Endothelial cell of umbilical vein (primary cell): ENCODE results near the gene NFATC3. TPM values are rescaled to one million over a fixed set of nuclear protein-coding genes. Genes with fewer than 3 reads are reported as not detected.

Experiments used
- BruUV-seq: library from RNA; stranded (reverse); fragments of 400-500 nt; replicated peaks from 2 replicates; lab custom pipeline; 2021; lab: Mats Ljungman, UMichigan
- CTCF ChIA-PET: fragments of 300-600, 350-600 bp; sonication (Branson Sonifier 250); formaldehyde crosslinking; loops from one replicate; lab custom pipeline; 2021; ENCODE audit warnings: antibody characterized with exemption, inconsistent platforms; lab: Charles Lee
- POLR2A ChIA-PET: fragments of 300-600, 350-600 bp; sonication (Branson Sonifier 250); formaldehyde crosslinking; loops from one replicate; lab custom pipeline; 2021; ENCODE audit warnings: antibody characterized with exemption, inconsistent platforms; lab: Charles Lee
- DNase-seq: peaks from one replicate; pipeline ENCODE4 v3.0.0-alpha.2; 2011; ENCODE audit warnings: low read depth, low spot score
- FAIRE-seq: peaks from 2 replicates; lab custom pipeline; 2011; peaks lifted over from hg19 to GRCh38; lab: Jason Lieb, UNC
- H2AFZ ChIP-seq: 2 replicates; pipeline ENCODE4 v1.6.0; 2012; ENCODE audit warnings: low read depth, low read length, control low read depth, inconsistent platforms
- H3K27ac ChIP-seq: 2 replicates; pipeline ENCODE4 v1.5.1; 2011; ENCODE audit warnings: low read depth, mild to moderate bottlenecking, control low read depth, low read length, moderate library complexity; ENCODE audit not compliant: insufficient read depth
- H3K27me3 ChIP-seq, 2 experiments: 2 replicates each; pipeline versions ENCODE4 v1.6.0 to v1.6.1; 2011; ENCODE audit warnings: low read length in 2 of 2, mixed read lengths in 1 of 2; ENCODE audit not compliant: control insufficient read depth in 2 of 2, insufficient read depth in 2 of 2
- H3K36me3 ChIP-seq, 2 experiments: 2 replicates in 1 of 2; 3 replicates in 1 of 2; pipeline ENCODE4 v1.5.1; 2011; ENCODE audit warnings: low read length in 2 of 2, mild to moderate bottlenecking in 1 of 2, moderate library complexity in 1 of 2; ENCODE audit not compliant: control insufficient read depth in 2 of 2, insufficient read depth in 2 of 2; ENCODE audit errors: extremely low read depth in 1 of 2
- H3K4me1 ChIP-seq: 3 replicates; pipeline ENCODE4 v1.5.1; 2011; ENCODE audit warnings: mild to moderate bottlenecking, low read length; ENCODE audit not compliant: control insufficient read depth, insufficient read depth; ENCODE audit errors: extremely low read depth
- H3K4me2 ChIP-seq: 2 replicates; pipeline ENCODE4 v1.6.1; 2011; ENCODE audit warnings: low read length, control low read depth, mixed read lengths; ENCODE audit not compliant: insufficient read depth
- H3K4me3 ChIP-seq, 3 experiments: fragments of 200-600 bp in 1 of 3; sonication (generic), shearing (Covaris generic) in 1 of 3; replicated peaks in 1 of 3; 2 replicates each; pipeline ENCODE4 v1.5.1; 2011 to 2016; ENCODE audit warnings: control low read depth in 3 of 3, low read length in 3 of 3, mild to moderate bottlenecking in 2 of 3, inconsistent platforms in 1 of 3, low read depth in 1 of 3, moderate library complexity in 1 of 3; ENCODE audit not compliant: insufficient read depth in 1 of 3
- H3K79me2 ChIP-seq: 2 replicates; pipeline ENCODE4 v1.6.0; 2012; ENCODE audit warnings: low read length, inconsistent platforms; ENCODE audit not compliant: control insufficient read depth, insufficient read depth
- H3K9ac ChIP-seq: replicated peaks from 2 replicates; pipeline ENCODE3; 2011; ENCODE audit warnings: low read length, control low read depth; ENCODE audit not compliant: insufficient read depth; ENCODE audit errors: extremely low read depth
- H3K9me1 ChIP-seq: replicated peaks from 3 replicates; pipeline ENCODE4 v1.6.0; 2011; ENCODE audit warnings: mild to moderate bottlenecking, low read length; ENCODE audit not compliant: control insufficient read depth, insufficient read depth; ENCODE audit errors: extremely low read depth
- H3K9me3 ChIP-seq: replicated peaks from 2 replicates; pipeline ENCODE4 v1.5.1; 2012; ENCODE audit warnings: low read length, inconsistent platforms; ENCODE audit not compliant: control insufficient read depth, insufficient read depth
- H4K20me1 ChIP-seq: replicated peaks from 2 replicates; pipeline ENCODE3; 2011; ENCODE audit warnings: mild to moderate bottlenecking, low read length; ENCODE audit not compliant: control insufficient read depth, insufficient read depth; ENCODE audit errors: extremely low read depth
- FOS ChIP-seq: IDR thresholded peaks from 2 replicates; pipeline ENCODE4 v1.6.1; 2011; ENCODE audit warnings: mild to moderate bottlenecking, low read length, moderate library complexity, borderline replicate concordance; ENCODE audit not compliant: insufficient read depth
- GATA2 ChIP-seq: IDR thresholded peaks from 2 replicates; pipeline ENCODE4 v1.7.0; 2011; ENCODE audit warnings: low read depth, mild to moderate bottlenecking, moderate library complexity, mixed read lengths, low read length; ENCODE audit not compliant: insufficient read length, insufficient read depth
- JUN ChIP-seq: IDR thresholded peaks from 2 replicates; pipeline ENCODE4 v1.6.1; 2011; ENCODE audit warnings: borderline replicate concordance, low read depth; ENCODE audit not compliant: insufficient read length, insufficient read depth
- POLR2A ChIP-seq: IDR thresholded peaks from 2 replicates; pipeline ENCODE4 v1.6.1; 2012; ENCODE audit warnings: low read depth, mild to moderate bottlenecking, control low read depth, low read length
- POLR2AphosphoS5 ChIP-seq: IDR thresholded peaks from 2 replicates; pipeline ENCODE4 v1.6.1; 2012; ENCODE audit warnings: low read depth, mild to moderate bottlenecking, control low read depth, low read length, moderate library complexity; ENCODE audit not compliant: insufficient read depth
- dilution Hi-C: fragments of 300-500 bp; cut with MboI; formaldehyde crosslinking; loops from one replicate; pipeline ENCODE4 v1.15.0; 2019; ENCODE audit warnings: low sequenced_read_pairs; ENCODE audit not compliant: extremely low pct_ligation_motif_present
- intact Hi-C: fragments of 100-400 bp; cut with micrococcal nuclease; formaldehyde crosslinking; loops from one replicate; pipeline ENCODE4 v1.10.0; 2022
- polyA plus RNA-seq, 4 experiments: library from polyadenylated mRNA; depleted of rRNA in 3 of 4; stranded (reverse) in 3 of 4; unstranded in 1 of 4; fragments of >200 nt; gene quantifications; 2 replicates each; pipeline versions ENCODE4 v1.2.1 to v1.2.3, GENCODE V29; 2011 to 2012; ENCODE audit warnings: missing spikeins in 1 of 4
- total RNA-seq: library from RNA; stranded (reverse); gene quantifications from 2 replicates; pipeline ENCODE4 v1.2.3, GENCODE V29; 2021
- TF ChIP-seq, protein P1 (sequence below), 2 donors: IDR thresholded peaks; 1 replicate in 1 of 2; 2 replicates in 1 of 2; pipeline ENCODE4 v1.5.1; 2011; ENCODE audit warnings: low read length in 2 of 2, mild to moderate bottlenecking in 2 of 2, moderate library complexity in 2 of 2, control low read depth in 1 of 2, inconsistent platforms in 1 of 2, low read depth in 1 of 2; ENCODE audit not compliant: insufficient read depth in 1 of 2; ENCODE audit errors: extremely low read depth in 1 of 2
- TF ChIP-seq, protein P2 (sequence below): IDR thresholded peaks from 2 replicates; pipeline ENCODE4 v1.6.1; 2011; ENCODE audit not compliant: insufficient read depth, insufficient read length

NFATC3 gene
- total and polyA plus RNA-seq, 2 donors (not counting 3 experiments of a cell fraction or from before 2014, with no cell fraction given) = 15.6 to 33.1 TPM

DNA sequence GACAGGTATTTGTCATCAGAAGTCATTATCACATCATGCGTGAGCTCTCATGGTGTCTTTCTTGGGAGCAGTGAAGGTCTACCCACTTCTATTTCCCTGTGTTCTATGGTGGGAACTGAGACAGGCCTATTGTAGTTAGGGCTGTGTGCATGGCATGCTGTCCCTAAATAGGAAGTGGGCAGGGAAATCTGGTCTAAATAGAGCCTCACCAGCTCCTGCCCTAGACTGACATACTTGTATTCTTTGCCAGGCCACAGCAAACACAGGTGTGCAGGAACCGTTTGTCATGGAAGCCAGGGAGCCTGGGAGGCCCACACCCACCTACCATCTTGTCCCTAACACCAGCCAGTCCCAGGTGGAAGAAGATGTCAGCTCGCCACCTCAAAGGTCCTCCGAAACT is 189.3 kb downstream of the NFATC3 start:
- dilution Hi-C loops = no loop called here
- BruUV-seq = no TSS peak
- Histone ChIP-seq H3K79me2 (peaks cover 65% of the 10 kb centered on the region), H3K27ac (no peak overlapping the region), H3K9ac (no peak overlapping the region), H2AFZ (no peak overlapping the region), H3K4me1 (no peaks in the 10 kb centered on the region), H4K20me1 (no peaks in the 10 kb centered on the region), H3K36me3 (peaks cover 0 to 26% of the 10 kb centered on the region in 2 experiments), H3K9me1 (no peaks in the 10 kb centered on the region), H3K27me3 (no peaks in the 10 kb centered on the region), H3K4me3 (no peak overlapping the region), H3K4me2 (no peak overlapping the region), H3K9me3 (no peaks in the 10 kb centered on the region)
- intact Hi-C loops = no loop called here
- DNase-seq = no peak
- TF ChIP-seq, protein P1, sequence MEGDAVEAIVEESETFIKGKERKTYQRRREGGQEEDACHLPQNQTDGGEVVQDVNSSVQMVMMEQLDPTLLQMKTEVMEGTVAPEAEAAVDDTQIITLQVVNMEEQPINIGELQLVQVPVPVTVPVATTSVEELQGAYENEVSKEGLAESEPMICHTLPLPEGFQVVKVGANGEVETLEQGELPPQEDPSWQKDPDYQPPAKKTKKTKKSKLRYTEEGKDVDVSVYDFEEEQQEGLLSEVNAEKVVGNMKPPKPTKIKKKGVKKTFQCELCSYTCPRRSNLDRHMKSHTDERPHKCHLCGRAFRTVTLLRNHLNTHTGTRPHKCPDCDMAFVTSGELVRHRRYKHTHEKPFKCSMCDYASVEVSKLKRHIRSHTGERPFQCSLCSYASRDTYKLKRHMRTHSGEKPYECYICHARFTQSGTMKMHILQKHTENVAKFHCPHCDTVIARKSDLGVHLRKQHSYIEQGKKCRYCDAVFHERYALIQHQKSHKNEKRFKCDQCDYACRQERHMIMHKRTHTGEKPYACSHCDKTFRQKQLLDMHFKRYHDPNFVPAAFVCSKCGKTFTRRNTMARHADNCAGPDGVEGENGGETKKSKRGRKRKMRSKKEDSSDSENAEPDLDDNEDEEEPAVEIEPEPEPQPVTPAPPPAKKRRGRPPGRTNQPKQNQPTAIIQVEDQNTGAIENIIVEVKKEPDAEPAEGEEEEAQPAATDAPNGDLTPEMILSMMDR (IDR thresholded peaks at IDR 0.05; ENCODE audit: extremely low read depth in 1 of 2, insufficient read depth in 1 of 2, low read depth in 1 of 2, low read length in 2 of 2) = no peak
- TF ChIP-seq POLR2A = no peak
- TF ChIP-seq, protein P2, sequence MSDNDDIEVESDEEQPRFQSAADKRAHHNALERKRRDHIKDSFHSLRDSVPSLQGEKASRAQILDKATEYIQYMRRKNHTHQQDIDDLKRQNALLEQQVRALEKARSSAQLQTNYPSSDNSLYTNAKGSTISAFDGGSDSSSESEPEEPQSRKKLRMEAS = no peak
- ChIA-PET POLR2A (no interaction called here), CTCF (interaction anchor here (1.0 to 4.0 kb wide), 4 partner anchors 12 to 54 kb away, joined by 3 to 27 read pairs (median 4); partner anchors contain the start of gene SLC7A6)
- no peak for FAIRE-seq

DNA sequence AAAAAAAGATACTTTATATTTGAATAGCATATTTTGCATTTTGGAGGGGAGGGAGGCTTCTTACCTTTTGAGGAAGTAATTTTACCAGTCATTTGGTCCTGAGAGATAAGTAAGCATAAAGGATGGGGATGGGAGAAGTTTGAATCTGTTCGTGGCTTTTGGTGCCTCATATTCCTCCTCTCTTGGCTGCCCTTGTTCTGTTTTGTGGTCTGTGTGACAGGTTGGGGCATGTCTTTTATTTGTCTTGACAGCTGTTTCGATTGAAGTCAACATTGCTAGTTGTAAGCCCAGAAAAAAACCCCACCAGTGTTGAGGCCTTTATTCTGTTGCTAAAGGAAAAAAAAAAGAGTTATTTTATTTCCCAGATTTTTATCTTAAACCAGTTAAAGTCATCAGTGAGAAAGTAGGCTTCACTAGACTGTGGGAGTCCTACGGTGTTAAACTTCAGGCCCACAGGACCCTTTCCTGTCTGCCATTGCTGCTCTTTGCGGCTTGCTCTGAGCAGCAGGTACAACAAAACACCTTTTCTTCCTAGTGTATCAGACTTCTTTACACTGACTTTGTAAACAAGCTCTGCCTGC is 190.5 kb downstream of the NFATC3 start:
- dilution Hi-C loops = no loop called here
- peaks cover 0 to 26% of the 10 kb centered on the region in 2 experiments for H3K36me3 ChIP-seq
- POLR2A ChIA-PET = no interaction called here
- H3K79me2 ChIP-seq = peaks cover 59% of the 10 kb centered on the region
- no peaks in the 10 kb centered on the region for H3K9me1 ChIP-seq
- no peak overlapping the region for H3K4me2 ChIP-seq
- intact Hi-C loops = no loop called here
- FAIRE-seq (no peak), DNase-seq (no peak)
- H4K20me1 ChIP-seq = no peaks in the 10 kb centered on the region
- H3K4me3 ChIP-seq = no peak overlapping the region
- CTCF ChIA-PET = interaction anchor here (1.2 to 2.1 kb wide), 3 partner anchors 12 to 53 kb away, joined by 3 to 4 read pairs (median 3); no protein-coding TSS in a partner anchor
- BruUV-seq = TSS peak; percentile 2
- H3K27me3 ChIP-seq = no peaks in the 10 kb centered on the region
- H2AFZ ChIP-seq = no peak overlapping the region
- H3K4me1 ChIP-seq = no peaks in the 10 kb centered on the region
- H3K9ac ChIP-seq = no peak overlapping the region
- H3K9me3 ChIP-seq = no peaks in the 10 kb centered on the region
- no peak overlapping the region for H3K27ac ChIP-seq
- no peak for TF ChIP-seq JUN
- no peak for TF ChIP-seq FOS
- TF ChIP-seq, protein P2 = no peak
- no peak for TF ChIP-seq POLR2A
- TF ChIP-seq, protein P1 (IDR thresholded peaks at IDR 0.05; ENCODE audit: extremely low read depth in 1 of 2, insufficient read depth in 1 of 2, low read depth in 1 of 2, low read length in 2 of 2) = no peak
- TF ChIP-seq POLR2AphosphoS5 = no peak
- TF ChIP-seq GATA2 = no peak
